A549 (cell line): Measurements from ENCODE around the gene BICRAL. TPM values are rescaled to one million over a fixed set of nuclear protein-coding genes. Genes with fewer than 3 reads are reported as not detected.

Source experiments
- ATAC-seq, 2 experiments: fragments of 200-7000 bp in 1 of 2; fragments of >200 bp in 1 of 2; cut with Nextera tagmentation in 1 of 2; cut with Tn5 transposase in 1 of 2; 3 replicates each; pipeline versions ENCODE4 v1.8.0 to v1.9.1; 2018 to 2020; ENCODE audit warnings: mild to moderate bottlenecking in 1 of 2, moderate library complexity in 1 of 2
- CTCF ChIA-PET: fragments of 300-600 bp; sonication (Branson Sonifier 250); formaldehyde crosslinking; extraction: SDS; loops from one replicate; lab custom pipeline; 2021; ENCODE audit warnings: antibody characterized with exemption, inconsistent platforms; lab: Yijun Ruan, JAX
- POLR2A ChIA-PET: fragments of 350-600 bp; formaldehyde crosslinking; extraction: SDS; loops from one replicate; lab custom pipeline; 2021; ENCODE audit warnings: antibody characterized with exemption, inconsistent platforms; lab: Yijun Ruan, JAX
- DNase-seq, 2 experiments: peaks; one replicate each; pipeline versions ENCODE4 v3.0.0 to v3.0.0-alpha.2; 2011 to 2016; ENCODE audit warnings: low read depth in 1 of 2, low spot score in 1 of 2
- FAIRE-seq: peaks from 2 replicates; lab custom pipeline; 2011; peaks lifted over from hg19 to GRCh38; lab: Jason Lieb, UNC
- H3K27ac ChIP-seq, 2 experiments: fragments of >200 bp; sonication (Bioruptor Twin); formaldehyde crosslinking; 3 replicates each; pipeline ENCODE4 v1.5.1; 2016 to 2017
- H3K4me1 ChIP-seq: fragments of >200 bp; sonication (Bioruptor Twin); formaldehyde crosslinking; 3 replicates; pipeline ENCODE4 v1.6.1; 2016
- H3K4me2 ChIP-seq: fragments of >200 bp; sonication (Bioruptor Twin); formaldehyde crosslinking; 3 replicates; pipeline ENCODE4 v1.6.1; 2016
- H3K4me3 ChIP-seq: fragments of >200 bp; sonication (Bioruptor Twin); formaldehyde crosslinking; 3 replicates; pipeline ENCODE4 v1.5.1; 2016
- H3K9me3 ChIP-seq: fragments of >200 bp; sonication (Bioruptor Twin); formaldehyde crosslinking; 3 replicates; pipeline ENCODE4 v1.6.1; 2016
- ATOH8 ChIP-seq: fragments of 250-450 bp; sonication (Bioruptor Pico); IDR thresholded peaks from 2 replicates; pipeline ENCODE4 v1.5.0; 2020; ENCODE audit warnings: low read depth, mild to moderate bottlenecking, moderate library complexity
- BCL3 ChIP-seq: fragments of >200 bp; sonication (Bioruptor Twin); formaldehyde crosslinking; IDR thresholded peaks from 3 replicates; pipeline ENCODE4 v1.6.1; 2016
- BHLHE40 ChIP-seq: IDR thresholded peaks from 2 replicates; pipeline ENCODE4 v1.6.1; 2012; ENCODE audit warnings: low read depth, low read length, inconsistent platforms
- CBX8 ChIP-seq: fragments of 200-600 bp; sonication (generic); IDR thresholded peaks from 2 replicates; pipeline ENCODE4 v1.6.1; 2016
- EP300 ChIP-seq, 2 experiments: fragments of >200 bp; sonication (Bioruptor Twin); formaldehyde crosslinking; IDR thresholded peaks; 2 replicates in 1 of 2; 3 replicates in 1 of 2; pipeline ENCODE4 v1.6.1; 2016 to 2017
- FOXS1 ChIP-seq: fragments of 250-450 bp; sonication (Bioruptor Pico); IDR thresholded peaks from 2 replicates; pipeline ENCODE4 v1.5.0; 2020; ENCODE audit warnings: mild to moderate bottlenecking, moderate library complexity
- HMGXB4 ChIP-seq: fragments of 250-450 bp; sonication (Bioruptor Pico); IDR thresholded peaks from 2 replicates; pipeline ENCODE4 v1.5.0; 2021; ENCODE audit warnings: mild to moderate bottlenecking, moderate library complexity, borderline replicate concordance
- MAFK ChIP-seq: fragments of 450-650 bp; IDR thresholded peaks from 2 replicates; pipeline ENCODE4 v1.6.1; 2014; ENCODE audit not compliant: partially characterized antibody
- NFE2L2 ChIP-seq: fragments of 150-350 bp; conservative IDR thresholded peaks from 2 replicates; pipeline ENCODE4 v1.6.1; 2014; ENCODE audit warnings: low read length
- NPAS2 ChIP-seq: fragments of 250-450 bp; sonication (Bioruptor Pico); IDR thresholded peaks from 2 replicates; pipeline ENCODE4 v1.8.0; 2022; ENCODE audit warnings: mild to moderate bottlenecking, moderate library complexity, borderline replicate concordance
- PBX3 ChIP-seq: IDR thresholded peaks from 2 replicates; pipeline ENCODE4 v1.6.1; 2012
- PHF8 ChIP-seq: fragments of 200-600 bp; sonication (generic); IDR thresholded peaks from 2 replicates; pipeline ENCODE4 v1.6.1; 2016; ENCODE audit warnings: low read depth, mild to moderate bottlenecking, antibody characterized with exemption, moderate library complexity, borderline replicate concordance
- POLR2AphosphoS2 ChIP-seq: conservative IDR thresholded peaks from 2 replicates; pipeline ENCODE4 v1.6.1; 2012; ENCODE audit warnings: low read length, improper control_type of control experiment, inconsistent platforms
- RAD21 ChIP-seq, 2 experiments: fragments of >200 bp in 1 of 2; sonication (Bioruptor Twin) in 1 of 2; formaldehyde crosslinking in 1 of 2; IDR thresholded peaks in 1 of 2; conservative IDR thresholded peaks in 1 of 2; 2 replicates in 1 of 2; 3 replicates in 1 of 2; pipeline ENCODE4 v1.6.1; 2012 to 2018; ENCODE audit warnings: inconsistent platforms in 1 of 2
- RARB ChIP-seq: fragments of 250-450 bp; sonication (Bioruptor Pico); IDR thresholded peaks from 2 replicates; pipeline ENCODE4 v1.8.0; 2021; ENCODE audit warnings: mild to moderate bottlenecking, moderate library complexity
- RCOR1 ChIP-seq: fragments of 150-350 bp; IDR thresholded peaks from 2 replicates; pipeline ENCODE4 v1.6.1; 2014; ENCODE audit warnings: antibody characterized with exemption, low read length, low read depth
- SMC3 ChIP-seq: fragments of >200 bp; sonication (Bioruptor Twin); formaldehyde crosslinking; IDR thresholded peaks from 3 replicates; pipeline ENCODE4 v1.6.1; 2018; ENCODE audit warnings: inconsistent platforms
- TP53 ChIP-seq: fragments of 250-450 bp; sonication (Bioruptor Pico); IDR thresholded peaks from 2 replicates; pipeline ENCODE4 v1.5.0; 2021; ENCODE audit warnings: mild to moderate bottlenecking, moderate library complexity
- USF2 ChIP-seq: fragments of 450-650 bp; IDR thresholded peaks from 2 replicates; pipeline ENCODE4 v1.6.1; 2014; ENCODE audit warnings: antibody characterized with exemption
- ZFP36 ChIP-seq: fragments of 450-650 bp; IDR thresholded peaks from 2 replicates; pipeline ENCODE4 v1.6.1; 2014; ENCODE audit warnings: borderline replicate concordance; ENCODE audit not compliant: partially characterized antibody
- ZNF302 ChIP-seq: fragments of 250-450 bp; sonication (Bioruptor Pico); IDR thresholded peaks from 2 replicates; pipeline ENCODE4 v1.9.0; 2021; ENCODE audit warnings: inconsistent platforms, mild to moderate bottlenecking, moderate library complexity
- WGBS: methylation state at CpG from one replicate; pipeline ENCODE4 v1.1.6; 2017; ENCODE audit errors: missing lambda C conversion rate; 5-methylcytosine and 5-hydroxymethylcytosine counted together
- polyA plus RNA-seq, 4 experiments: library from polyadenylated mRNA; depleted of rRNA in 3 of 4; stranded (reverse); fragments of >200 nt; fragmentation: RNase III in 1 of 4; extraction: RNeasy Plus Mini Kit Qiagen cat#74134 plus additional on column Dnase treatment in 1 of 4; gene quantifications; 2 replicates in 3 of 4; 3 replicates in 1 of 4; pipeline ENCODE4 v1.2.3, GENCODE V29; 2011 to 2017

The BICRAL gene
- polyA plus RNA-seq, 2 of the 4 experiments (the other 2 are of a cell fraction) = 3.3 to 8.6 TPM

GRCh38 chr6:42845327-42845694 lies 63.5 kb downstream of the BICRAL start (continued):
- no peak for TF ChIP-seq BCL3
- no peak for TF ChIP-seq FOXS1 (CRISPR knock-in tag)
- TF ChIP-seq RAD21 (conservative IDR thresholded peaks at IDR 0.05 in 1 of 2, IDR thresholded peaks at IDR 0.05 in 1 of 2) = no peak
- no peak for TF ChIP-seq EP300 (IDR thresholded peaks at IDR 0.05)
- no peak for TF ChIP-seq PHF8
- no peak for TF ChIP-seq ZFP36
- no peak for TF ChIP-seq SMC3

GRCh38 chr6:42846505-42846904 lies 64.7 kb downstream of the BICRAL start:
- H3K4me2 ChIP-seq = no peak overlapping the region
- FAIRE-seq (no peak), DNase-seq (no peak), ATAC-seq (no peak)
- ChIA-PET CTCF (interaction anchor here (1.0 to 2.7 kb wide), 4 partner anchors 10 to 185 kb away, joined by 3 to 8 read pairs (median 4); no protein-coding TSS in a partner anchor), POLR2A (no interaction called here)
- no peaks in the 10 kb centered on the region for H3K4me1 ChIP-seq
- TF ChIP-seq ATOH8 (no peak), NPAS2 (CRISPR knock-in tag) (no peak), ZNF302 (CRISPR knock-in tag) (no peak), TP53 (CRISPR knock-in tag) (no peak)
- no peak overlapping the region for H3K4me3 ChIP-seq
- 98% methylated on average over 2 of the region's 2 CpGs for WGBS
- H3K9me3 ChIP-seq = no peaks in the 10 kb centered on the region
- no peak overlapping the region for H3K27ac ChIP-seq

- Histone ChIP-seq H3K9me3 (no peaks in the 10 kb centered on the region), H3K4me1 (no peaks in the 10 kb centered on the region), H3K4me2 (no peak overlapping the region), H3K27ac (no peak overlapping the region), H3K4me3 (no peak overlapping the region)
- DNase-seq = no peak
- no peak for FAIRE-seq
- 80% methylated on average over 4 of the region's 4 CpGs for WGBS
- ChIA-PET POLR2A (no interaction called here), CTCF (interaction anchor here (0.6 to 2.7 kb wide), 3 partner anchors 9 to 187 kb away, joined by 3 to 8 read pairs (median 4); no protein-coding TSS in a partner anchor)
- TF ChIP-seq POLR2AphosphoS2 (no peak), USF2 (no peak), MAFK (no peak)
- no peak for ATAC-seq
Measured at GRCh38 chr6:42848700-42849099, 66.8 kb downstream of the BICRAL start.

- FAIRE-seq (no peak), DNase-seq (no peak), ATAC-seq (no peak)
- Histone ChIP-seq H3K4me3 (no peak overlapping the region), H3K4me1 (no peaks in the 10 kb centered on the region), H3K4me2 (no peak overlapping the region), H3K9me3 (no peaks in the 10 kb centered on the region), H3K27ac (no peak overlapping the region)
- POLR2A ChIA-PET = no interaction called here
- no peak for TF ChIP-seq RCOR1
- no peak for TF ChIP-seq CBX8
- TF ChIP-seq USF2 = no peak
- no peak for TF ChIP-seq HMGXB4
- no peak for TF ChIP-seq NFE2L2
- TF ChIP-seq PBX3 = no peak
- no peak for TF ChIP-seq BHLHE40
- no peak for TF ChIP-seq RARB (CRISPR knock-in tag)
- WGBS = 97% methylated on average over 2 of the region's 2 CpGs
- CTCF ChIA-PET = no interaction called here
Measured at GRCh38 chr6:42851599-42851998, 69.7 kb downstream of the BICRAL start.
